T-helper 1 cell (primary cell): ENCODE results near the gene OCA2.
"Not testable (repeated sequence)": the region's sequence is repeated elsewhere in the genome, so short reads cannot be mapped to it uniquely, and the experiment has no call there.

Experiments
- DNase-seq, 5 donors: peaks; one replicate each; pipeline ENCODE4 v3.0.0-alpha.2; 2012 to 2020
- total RNA-seq, 4 donors: gene quantifications; one replicate each; lab custom pipeline; 2026; lab: John Stamatoyannopoulos, UW

Gene OCA2
- 0 to 0.54 (median 0.15) reads per million in 4 donors for total RNA-seq

DNA sequence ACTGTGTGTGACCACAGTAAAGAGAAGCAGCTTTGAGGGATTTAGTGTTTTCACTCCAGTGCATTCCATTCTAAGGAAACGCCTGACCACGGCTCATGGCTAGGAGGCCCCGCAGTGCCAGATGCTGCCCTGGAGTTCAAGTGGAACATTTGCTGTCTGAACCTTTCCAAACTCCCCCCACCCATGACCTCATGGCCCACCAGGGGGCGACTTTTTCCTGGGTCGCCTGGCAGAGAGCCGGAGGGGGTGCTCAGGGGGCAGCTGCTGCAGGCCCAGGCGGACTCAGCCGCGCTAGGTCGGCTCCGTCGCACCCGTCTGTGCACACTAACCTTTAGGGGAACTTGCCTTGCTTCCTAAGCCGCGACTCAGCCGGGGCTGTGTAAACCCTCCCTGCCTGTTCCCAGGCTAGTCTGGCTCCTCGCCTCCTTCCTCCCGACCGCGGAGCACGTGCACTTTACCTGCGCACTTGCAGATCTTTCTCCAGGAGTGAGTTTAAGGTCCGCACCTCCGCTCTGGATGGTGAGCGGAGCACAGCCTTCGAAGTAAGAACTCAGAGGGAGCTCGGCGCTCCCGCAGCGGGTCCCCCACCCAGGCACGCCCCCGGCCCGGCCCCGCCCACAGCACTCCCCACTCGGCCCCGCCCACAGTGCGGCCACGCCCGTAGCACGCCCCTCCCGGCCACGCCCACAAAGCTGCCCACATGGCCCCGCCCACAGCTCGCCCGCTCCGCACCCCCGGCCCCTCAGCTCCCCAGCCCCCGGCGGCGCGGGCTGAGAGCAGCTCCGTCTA, at the start of gene OCA2:
TSS of gene OCA2 (minus strand) at position 550 of the 789 bp plus-strand sequence. CDS start 17,441 bp downstream, outside the sequence.
- DNase-seq = peak; percentile 18 to 62 (median 45)

DNA sequence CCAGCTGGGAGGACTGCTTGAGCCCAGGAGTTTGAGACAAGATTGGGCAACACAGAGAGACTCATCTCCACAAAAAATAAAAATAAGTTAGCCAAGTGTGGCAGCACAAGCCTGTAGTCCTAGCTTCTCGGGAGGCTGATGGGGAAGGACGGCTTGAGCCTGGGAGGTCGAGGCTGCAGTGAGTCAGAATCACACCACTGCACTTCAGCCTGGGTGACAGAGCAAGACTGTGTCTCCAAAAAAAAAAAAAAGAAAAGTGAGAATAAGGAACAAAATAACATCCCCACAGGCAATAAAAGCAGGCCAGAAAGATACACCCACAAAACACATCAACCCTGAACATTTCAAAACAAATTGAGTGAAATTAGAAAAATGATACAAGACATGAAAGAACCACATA, 48.7 kb upstream of the OCA2 start:
- no peak for DNase-seq

DNA sequence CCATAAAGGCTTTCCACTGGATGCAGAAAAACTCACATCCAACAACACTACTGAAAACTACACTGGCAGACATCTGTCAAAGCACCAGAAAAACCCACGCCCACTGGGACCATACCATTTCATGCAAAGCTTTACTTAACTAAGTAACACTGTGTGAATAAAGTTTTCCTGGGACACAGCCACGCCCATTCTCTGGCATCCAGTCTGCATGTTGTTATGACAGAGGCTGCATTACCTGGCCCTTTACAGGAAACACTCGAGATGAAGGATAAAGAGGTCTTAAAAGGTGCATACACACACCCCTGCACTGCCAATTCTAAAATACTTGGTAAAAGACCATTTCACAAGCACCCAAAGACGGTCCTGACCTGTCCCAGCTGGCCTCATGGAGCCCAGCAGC, 46.3 kb upstream of the OCA2 start:
- not testable (repeated sequence) for DNase-seq

DNA sequence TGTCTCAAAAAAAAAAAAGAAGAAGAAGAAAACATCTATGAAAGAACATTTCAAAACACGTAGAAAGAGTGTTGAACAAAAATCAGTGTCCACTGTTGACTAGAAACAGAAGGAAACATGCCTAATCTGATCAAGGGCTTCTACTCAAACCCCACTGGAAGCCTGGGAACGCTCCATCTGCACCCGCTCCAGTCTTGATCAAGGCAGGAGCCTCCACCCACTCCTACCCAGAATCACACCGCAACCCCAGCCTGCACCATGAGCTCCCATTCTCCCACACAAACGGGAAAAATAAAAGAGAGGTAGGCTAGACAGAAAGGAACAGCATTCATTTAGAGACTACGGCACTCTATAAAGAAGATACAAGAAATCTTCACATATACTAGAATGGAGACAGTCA, 40.9 kb upstream of the OCA2 start:
- no peak for DNase-seq

DNA sequence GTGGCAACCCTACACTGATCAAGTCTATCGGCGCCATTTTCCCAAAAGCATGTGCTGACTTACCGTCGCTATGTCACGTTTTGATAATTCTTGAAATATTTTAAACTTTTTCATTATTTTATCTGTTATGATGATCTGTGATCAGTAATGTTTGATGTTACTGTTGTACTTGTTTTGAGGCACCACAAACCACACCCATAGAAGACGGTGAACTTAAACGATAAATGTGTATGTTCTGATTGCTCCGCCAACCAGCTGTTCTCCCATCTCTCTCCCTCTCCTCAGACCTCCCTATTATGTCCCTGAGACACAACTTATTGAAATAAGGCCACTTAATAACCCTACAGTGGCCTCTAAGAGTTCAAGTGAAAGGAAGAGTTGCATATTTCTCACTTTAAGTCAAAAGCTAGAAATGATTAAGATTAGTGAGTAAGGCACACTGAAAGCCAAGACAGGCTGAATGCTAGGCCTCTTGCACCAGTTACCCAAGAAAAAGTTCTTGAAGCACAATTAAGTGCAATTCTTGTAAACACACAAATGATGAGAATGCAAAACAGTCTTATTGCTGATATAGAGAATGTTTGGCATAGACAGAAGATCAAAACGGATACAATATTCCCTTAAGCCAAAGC, 38.4 kb upstream of the OCA2 start:
- peak in 1 of 5 donors; percentile 32 for DNase-seq

DNA sequence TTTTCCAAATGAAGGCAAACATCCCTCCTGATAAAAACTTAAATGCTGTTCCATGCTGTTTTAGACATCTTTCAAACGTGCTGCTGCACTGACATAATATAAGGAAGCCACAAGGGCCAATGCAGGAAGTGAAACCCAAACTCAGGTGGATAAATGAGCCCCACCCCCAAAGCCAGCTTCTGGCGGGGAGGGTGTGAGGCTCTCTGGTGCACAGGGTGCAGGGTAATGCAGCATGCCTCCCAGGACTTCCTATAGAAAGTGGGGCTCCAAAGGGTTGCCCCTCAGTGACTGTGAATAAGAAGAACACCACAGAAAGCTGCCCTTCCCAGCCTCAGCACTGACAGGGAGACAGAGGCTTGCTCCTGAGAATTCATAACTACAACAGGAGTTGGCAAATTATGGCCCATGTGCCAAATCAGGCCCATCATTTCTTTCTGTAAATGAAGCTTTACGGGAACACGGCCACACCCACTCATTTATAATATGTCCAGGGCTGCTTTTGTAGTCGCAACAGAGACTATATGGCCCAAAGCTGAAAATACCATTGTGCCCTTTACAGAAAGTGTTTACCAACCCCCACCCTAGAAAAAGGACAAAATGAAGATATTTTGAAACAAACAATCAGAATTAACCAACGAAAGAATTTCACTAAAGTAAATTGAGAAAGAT, 37.3 kb upstream of the OCA2 start:
- DNase-seq = peak in 1 of 5 donors; percentile 78

DNA sequence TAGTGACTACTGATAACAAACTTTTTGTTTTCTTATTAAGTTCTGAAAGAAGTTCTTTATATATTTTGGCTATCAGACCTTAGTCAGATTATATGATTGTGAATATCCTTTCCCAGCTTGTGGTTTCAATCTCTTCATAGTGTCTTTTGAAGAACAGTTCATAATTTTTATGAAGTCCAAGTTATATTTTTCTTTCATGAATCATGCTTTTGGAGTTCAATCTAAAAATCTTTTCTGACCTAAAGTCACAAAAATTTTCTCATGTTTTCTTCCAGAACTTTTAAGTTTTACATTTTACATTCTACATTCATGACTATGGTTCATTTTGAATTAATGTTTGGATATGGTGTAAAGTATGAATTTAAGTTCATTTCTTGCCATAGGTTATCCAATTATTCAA, 34.2 kb upstream of the OCA2 start:
- DNase-seq = no peak

DNA sequence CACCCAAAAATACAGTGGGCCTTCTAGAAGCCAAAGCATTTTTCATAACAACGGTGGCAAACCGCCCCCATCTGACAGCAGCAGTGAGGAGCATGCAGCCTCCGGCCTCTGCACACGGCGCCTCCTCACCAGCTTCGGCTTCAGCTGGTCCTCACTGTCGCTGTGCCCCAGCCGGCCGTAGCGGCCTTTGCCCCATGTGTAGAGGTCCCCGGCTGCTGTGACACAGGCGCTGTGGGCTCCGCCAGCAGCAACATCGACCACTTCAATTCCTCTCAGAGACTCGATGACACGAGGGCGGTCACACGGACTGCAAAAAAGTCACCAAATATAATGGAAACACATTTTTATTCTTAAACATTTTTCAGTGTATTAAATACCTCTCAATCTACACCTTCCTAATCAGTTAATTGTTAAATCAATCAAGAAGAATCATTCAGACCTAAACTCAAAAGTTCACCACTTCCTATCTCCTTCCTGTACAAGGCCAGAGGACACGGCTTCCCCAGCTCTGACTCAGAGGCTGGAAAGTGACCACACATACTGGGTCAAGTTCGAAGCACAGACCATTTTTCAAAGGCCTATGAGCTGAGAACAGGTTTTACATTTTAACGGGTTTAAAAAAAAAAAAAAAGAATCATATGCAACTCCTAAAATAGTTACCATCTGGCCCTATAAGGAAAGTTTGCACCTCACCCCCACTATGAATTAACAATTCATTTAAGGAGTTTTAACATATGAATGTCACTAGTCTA, 33.6 kb upstream of the OCA2 start:
- DNase-seq = no peak

DNA sequence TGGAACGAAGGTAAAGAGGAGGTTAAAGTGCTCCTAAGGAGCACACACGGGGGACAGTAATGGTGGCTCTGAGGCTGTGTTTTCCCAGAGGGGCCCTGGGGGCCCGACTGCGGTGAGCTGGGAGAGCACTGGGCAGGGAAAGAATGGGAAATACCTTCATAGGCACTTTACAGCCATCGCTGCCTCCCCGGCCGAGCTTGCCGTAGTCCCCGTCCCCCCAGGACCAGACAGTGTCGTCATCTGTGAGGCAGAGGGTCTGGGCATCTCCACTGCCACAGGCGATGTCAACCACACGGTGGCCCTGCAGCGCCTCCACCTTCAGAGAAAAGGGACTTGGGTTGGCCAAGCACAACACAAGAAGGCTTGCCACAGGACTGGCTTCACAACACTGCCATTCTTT, 32.8 kb upstream of the OCA2 start:
- DNase-seq = no peak

DNA sequence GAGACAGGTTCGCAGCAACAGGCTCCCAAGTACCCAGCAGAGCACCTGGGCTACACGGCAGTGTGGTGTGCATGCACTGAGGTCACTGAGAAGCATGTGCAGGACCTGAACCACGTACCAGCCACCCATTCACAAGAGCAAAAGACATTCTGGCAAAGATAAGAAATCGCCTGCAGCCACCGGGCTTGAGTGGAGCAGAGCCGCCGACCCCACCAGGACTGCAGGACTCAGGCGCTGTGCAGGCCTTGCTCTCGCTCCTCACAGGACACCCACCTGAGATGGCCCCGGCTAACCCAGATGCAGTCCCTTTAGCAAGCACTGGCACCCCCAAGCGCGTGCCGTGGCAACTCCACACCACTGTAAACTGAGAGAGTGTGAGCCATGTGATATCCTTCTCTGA, 32.3 kb upstream of the OCA2 start:
- DNase-seq = no peak

DNA sequence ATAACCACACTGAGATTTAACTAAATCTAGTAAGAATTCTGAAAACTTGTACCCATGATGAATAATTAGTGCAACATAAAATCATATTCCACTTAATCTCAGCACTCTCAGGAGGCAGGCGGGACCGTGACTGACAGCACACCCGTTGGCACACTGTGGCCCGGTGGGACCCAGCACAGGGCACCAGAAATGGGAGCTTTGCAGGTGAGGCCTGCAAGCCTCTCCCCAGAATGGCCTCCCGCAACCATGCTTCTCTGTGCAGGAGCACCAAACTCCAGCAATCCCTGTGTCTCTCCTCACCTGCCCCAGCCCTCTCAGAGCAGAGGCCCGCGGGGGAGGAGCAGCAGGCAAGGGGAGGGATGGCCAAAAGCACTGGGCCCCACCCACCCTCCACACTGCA, 31.5 kb upstream of the OCA2 start:
- no peak for DNase-seq

DNA sequence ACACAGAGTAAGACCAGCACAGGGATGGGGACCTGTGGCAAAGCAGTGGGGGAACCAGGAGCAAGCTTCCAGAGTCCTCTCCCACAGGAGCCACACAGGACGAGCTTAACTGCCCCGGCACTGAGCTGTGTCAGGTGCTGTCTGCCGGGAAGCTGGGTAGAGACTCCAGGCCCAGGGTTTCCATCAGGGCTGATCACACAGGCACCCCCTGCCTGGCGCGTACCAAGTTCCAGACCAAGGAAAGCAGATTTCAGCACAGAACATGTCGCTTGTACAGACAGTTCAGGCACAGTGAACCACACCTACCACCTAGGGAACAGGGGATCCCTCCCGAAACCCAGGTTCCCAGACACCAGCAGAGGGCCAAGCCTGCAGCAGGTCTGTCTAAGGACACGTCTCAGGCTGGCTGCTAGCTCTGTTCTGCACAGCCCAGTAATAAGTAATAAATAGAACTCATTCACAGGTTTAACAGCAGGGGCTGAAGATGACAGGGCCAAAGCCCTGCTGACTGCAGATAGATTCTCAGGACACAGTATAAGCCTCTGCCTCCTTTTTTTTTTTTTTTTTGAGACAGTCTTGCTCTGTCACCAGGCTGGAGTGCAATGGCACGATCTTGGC, 30.2 kb upstream of the OCA2 start:
- DNase-seq = no peak

DNA sequence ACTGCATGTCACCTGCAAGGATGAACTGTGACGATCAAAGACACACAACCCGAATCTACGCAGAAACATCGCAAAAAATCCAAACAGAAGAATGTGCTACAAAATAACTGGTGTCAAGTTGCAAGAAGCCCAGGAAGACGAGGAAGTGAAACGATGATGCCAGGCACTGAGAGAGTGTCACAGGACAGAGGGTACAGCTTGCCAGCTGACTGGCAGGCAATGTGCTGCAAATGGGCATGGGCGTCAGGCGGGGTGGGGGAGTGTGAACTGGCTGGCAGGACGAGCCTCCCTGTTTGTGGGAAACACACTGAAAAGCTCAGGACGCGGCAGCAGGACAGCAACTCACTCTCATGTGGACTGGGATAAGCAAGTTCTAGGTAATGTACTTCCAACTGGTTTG, 28.9 kb upstream of the OCA2 start:
- no peak for DNase-seq

DNA sequence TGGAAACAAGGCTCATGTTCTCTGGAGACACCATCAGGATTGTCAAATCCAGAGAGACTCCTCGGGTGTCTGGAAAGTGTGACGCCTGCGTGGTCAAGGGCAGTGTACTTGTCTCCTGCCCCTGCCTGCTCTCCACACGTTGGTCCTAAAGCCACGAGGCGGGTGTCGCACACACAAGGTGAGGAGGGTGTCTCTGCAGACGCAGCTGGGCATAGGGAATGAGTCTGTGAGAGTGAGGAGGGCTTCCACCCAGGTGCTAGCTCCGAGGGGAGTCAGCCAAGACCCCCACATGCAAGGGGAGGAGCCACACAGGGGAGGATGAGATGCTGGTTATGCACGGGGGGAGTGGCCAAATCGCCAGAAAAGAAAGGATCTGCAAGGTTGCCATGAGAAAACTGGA, 27.9 kb upstream of the OCA2 start:
- DNase-seq = no peak

DNA sequence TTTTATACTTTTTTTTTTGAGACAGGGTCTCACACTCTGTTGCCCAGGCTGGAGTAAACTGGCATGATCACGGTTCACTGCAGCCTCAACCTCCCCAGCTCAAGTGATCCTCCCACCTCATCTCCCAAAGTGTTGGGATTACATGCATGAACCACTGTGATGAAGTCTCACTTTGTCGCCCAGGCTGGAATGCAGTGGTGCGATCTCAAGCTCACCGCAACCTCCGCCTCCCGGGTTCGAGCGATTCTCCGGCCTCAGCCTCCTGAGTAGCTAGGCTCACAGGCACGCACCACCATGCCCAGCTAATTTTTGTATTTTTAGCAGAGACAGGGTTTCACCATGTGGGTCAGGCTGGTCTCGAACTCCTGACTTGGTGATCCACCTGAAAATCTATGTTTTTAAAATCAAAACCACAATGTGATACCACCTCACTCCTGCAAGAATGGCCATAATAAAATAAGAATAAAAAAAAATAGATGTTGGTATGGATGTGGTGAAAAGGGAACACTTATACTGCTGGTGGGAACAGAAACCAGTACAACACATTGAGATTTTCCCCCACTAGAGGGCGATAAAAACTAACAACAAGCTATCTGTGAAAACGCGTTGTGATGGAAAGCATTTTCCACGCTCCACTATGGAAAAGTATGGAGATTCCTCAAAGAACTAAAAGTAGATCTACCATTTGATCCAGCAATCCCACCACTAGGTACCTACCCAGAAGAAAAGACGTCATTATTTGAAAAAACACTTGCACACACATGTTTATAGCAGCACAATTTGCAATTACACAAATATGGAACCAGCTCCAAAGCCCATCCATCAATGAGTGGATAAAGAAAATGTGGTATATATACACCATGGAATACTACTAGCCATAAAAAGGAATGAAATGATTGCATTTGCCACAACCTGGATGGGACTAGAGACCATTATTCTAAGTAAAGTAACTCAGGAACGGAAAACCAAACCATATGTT, 26.8 kb upstream of the OCA2 start:
- DNase-seq = peak in 1 of 5 donors; percentile 44

DNA sequence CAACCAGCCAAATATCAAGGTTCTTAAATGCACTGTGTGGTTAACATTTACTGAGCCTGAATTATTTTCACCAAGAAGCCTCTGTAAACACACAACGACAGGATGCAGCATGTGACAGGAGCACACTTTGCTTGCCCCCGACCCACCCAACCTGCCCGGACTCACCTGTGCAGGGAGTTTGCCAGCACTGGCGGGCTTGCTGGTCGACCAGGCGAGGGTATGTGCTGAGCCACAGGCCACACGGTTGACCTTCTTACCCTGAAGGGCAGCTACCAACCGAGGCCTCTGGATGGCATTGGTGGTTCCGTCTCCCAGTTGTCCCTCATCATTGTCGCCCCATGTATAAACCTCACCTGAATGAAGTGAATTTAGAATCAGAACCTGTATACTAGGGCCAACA, 25.7 kb upstream of the OCA2 start:
- no peak for DNase-seq

DNA sequence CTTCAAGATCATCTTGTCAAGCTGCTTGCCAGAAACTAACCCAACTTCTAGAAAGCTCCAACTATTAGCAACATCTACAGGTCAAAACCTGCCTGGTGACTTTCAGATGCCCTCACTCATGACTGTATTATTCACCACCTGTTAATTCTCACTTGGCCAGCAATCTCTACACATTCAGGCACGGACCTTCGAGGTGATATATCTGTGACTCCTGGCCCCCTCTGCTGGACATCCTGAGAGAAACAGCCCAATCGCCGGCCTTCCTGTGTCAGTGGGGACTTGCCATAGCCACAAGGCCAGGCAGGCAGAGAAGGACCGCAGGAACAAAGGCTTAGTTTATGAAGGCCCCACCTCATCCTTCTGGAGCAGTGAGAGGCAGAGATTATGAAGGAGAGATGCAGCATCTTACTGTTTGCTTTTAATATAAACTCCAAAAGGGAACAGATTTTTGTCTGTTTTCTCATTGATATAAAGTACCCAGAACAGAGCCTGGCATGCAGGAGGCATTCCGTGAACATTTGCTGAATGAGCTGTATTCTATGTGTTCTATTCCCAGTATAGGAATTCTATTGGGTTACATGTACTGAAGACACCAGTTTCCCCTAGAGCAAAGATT, 24.4 kb upstream of the OCA2 start:
- DNase-seq = peak in 2 of 5 donors; percentile 44 to 52

DNA sequence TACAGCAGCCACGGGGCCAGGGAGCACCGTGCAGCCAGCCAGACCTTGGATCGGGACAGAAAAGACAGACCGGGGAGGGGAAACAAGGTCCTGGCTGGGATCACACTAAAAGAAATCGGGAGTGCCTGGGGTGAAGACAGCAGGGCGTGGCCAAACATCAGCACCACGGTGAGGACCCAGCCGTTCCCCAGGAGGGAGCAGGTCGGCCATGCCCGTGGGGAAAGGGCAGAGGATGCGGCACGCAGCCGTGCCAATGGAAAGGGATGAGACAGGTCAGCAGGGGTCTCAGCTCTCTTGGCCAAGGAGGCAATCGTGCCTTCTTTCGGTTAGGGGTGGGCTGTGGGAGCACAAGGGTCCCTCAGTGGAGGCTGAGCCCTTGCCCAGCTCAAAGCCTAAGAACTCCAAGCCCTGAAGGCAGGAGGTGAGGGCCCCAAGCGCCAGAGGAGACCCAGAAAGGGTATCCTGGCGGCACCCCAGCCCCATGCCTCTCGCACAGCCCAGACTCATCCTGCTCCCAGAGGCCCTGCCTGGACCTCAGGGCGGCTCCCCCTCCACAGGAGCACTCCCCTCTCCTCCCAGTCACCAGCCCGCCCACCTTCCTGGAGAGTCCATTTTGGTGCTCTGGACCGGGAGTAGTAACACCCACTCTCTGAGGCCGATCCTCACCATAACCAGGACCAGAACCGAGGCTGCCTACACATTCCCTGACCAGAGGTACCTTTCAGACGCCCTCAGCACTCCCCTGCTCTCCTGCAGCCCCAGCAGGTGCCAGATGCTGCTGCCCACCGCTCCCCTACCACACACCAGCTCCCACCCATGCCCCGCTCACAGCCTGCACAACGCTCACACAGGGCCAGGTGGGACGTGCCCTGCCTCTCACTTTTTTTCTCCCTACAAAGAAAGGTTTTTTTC, 23.2 kb upstream of the OCA2 start:
- DNase-seq = no peak

DNA sequence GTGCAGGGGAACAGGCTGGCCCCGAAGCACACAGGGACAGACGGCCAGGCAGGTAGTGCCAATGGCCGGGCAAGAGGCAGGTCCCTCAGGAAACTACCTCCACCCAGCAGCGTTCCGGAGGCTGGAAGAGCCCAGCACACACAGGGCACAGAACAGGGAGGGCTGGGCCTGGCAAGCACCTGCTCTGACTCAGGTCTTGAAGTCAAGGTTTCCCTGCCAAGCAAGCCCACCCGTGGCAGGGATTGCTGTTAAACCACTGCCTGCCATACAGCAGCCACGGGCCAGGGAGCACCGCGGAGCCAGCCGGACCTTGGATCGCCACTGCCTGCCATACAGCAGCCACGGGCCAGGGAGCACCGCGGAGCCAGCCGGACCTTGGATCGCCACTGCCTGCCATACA, 22.5 kb upstream of the OCA2 start:
- DNase-seq = not testable (repeated sequence)

DNA sequence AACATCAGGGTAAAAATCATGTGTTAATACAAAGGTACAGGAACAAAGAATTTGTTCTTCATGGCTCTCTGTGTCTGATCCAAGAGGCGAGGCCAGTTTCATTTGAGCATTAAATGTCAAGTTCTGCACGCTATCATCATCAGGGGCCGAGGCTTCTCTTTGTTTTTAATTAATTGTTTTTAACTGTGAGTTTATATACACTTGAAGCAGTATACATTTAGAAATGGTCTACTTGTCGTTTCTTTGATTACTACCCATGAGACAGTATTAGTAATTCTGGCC, 21.2 kb upstream of the OCA2 start:
- DNase-seq = no peak
